NCI-H526 (cell line): ENCODE measurements around the gene SPEN.

ENCODE experiments used
- DNase-seq, 2 experiments: peaks; one replicate each; lab custom pipeline; 2025; lab: John Stamatoyannopoulos, UW

The SPEN gene

DNA sequence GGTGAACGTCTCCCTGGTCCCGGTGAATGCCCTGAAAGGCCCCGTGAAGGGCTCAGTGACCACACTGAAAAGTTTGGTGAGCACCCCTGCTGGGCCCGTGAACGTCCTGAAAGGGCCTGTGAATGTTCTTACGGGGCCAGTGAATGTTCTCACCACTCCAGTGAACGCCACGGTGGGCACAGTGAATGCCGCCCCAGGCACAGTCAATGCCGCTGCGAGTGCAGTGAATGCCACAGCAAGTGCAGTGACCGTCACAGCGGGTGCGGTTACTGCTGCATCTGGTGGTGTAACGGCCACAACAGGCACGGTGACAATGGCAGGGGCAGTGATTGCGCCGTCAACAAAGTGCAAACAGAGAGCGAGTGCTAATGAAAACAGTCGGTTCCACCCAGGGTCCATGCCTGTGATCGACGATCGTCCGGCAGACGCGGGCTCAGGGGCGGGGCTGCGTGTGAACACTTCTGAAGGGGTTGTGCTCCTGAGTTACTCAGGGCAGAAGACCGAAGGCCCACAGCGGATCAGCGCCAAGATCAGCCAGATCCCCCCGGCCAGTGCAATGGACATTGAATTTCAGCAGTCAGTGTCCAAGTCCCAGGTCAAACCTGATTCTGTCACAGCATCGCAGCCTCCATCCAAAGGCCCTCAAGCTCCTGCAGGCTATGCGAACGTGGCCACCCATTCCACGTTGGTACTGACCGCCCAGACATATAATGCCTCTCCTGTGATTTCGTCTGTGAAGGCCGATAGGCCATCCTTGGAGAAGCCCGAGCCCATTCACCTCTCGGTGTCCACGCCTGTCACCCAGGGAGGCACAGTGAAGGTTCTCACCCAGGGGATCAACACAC, 86.9 kb downstream of the SPEN start:
- DNase-seq = no peak

DNA sequence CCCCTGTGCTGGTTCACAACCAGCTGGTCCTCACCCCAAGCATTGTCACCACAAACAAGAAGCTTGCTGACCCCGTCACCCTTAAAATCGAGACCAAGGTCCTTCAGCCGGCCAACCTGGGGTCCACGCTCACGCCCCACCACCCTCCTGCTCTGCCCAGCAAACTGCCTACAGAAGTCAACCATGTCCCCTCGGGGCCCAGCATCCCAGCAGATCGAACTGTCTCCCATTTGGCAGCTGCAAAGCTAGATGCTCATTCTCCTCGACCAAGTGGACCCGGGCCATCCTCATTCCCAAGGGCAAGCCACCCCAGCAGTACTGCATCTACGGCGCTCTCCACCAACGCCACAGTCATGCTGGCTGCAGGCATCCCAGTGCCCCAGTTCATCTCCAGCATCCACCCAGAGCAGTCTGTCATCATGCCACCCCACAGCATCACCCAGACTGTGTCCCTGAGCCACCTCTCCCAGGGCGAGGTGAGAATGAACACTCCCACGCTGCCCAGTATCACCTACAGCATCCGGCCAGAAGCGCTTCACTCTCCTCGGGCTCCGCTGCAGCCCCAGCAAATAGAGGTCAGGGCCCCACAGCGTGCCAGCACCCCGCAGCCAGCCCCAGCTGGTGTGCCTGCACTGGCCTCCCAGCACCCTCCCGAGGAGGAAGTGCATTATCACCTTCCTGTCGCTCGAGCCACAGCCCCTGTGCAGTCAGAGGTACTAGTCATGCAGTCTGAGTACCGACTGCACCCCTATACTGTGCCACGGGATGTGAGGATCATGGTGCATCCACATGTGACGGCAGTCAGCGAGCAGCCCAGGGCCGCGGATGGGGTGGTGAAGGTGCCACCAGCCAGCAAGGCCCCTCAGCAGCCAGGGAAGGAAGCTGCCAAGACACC, 87.8 kb downstream of the SPEN start:
- no peak for DNase-seq

DNA sequence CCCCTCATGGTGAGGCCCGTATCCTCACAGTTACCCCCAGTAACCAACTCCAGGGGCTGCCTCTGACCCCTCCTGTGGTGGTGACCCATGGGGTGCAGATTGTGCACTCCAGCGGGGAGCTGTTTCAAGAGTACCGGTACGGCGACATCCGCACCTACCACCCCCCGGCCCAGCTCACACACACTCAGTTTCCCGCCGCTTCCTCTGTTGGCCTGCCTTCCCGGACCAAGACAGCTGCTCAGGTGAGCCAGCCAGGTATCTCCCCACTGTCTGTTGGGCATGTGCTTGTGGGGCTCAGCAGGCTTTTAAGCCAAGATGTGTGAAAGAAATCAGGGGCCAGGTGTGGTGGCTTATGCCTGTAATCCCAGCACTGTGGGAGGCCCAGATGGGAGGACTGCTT, 88.5 kb downstream of the SPEN start:
- DNase-seq = no peak

DNA sequence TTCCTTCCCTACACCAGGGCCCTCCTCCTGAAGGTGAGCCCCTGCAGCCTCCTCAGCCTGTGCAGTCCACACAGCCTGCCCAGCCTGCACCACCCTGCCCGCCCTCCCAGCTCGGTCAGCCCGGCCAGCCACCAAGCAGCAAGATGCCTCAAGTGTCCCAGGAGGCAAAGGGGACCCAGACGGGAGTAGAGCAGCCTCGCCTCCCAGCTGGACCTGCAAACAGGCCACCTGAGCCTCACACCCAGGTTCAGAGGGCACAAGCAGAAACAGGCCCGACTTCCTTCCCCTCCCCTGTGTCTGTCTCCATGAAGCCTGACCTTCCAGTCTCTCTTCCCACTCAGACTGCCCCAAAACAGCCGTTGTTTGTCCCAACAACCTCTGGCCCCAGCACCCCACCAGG, 89.6 kb downstream of the SPEN start:
- no peak for DNase-seq

DNA sequence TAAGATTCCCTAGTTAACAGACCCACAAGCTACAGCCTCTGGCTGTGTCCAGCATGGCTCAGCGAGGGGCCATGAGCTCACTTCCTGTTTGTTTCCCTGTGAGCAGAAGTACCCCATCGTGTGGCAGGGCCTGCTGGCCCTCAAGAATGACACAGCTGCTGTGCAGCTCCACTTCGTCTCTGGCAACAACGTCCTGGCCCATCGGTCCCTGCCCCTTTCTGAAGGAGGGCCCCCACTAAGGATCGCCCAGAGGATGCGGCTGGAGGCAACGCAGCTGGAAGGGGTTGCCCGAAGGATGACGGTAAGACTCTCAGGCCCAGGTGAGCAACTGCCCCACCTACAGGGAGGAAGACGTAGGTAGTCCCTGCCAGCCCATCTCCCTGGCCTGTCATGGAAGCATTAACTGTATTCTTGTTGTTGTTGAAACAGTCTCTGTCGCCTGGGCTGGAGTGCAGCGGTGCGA, 90.2 kb downstream of the SPEN start:
- DNase-seq = peak in 1 of 2 experiments; percentile 41

DNA sequence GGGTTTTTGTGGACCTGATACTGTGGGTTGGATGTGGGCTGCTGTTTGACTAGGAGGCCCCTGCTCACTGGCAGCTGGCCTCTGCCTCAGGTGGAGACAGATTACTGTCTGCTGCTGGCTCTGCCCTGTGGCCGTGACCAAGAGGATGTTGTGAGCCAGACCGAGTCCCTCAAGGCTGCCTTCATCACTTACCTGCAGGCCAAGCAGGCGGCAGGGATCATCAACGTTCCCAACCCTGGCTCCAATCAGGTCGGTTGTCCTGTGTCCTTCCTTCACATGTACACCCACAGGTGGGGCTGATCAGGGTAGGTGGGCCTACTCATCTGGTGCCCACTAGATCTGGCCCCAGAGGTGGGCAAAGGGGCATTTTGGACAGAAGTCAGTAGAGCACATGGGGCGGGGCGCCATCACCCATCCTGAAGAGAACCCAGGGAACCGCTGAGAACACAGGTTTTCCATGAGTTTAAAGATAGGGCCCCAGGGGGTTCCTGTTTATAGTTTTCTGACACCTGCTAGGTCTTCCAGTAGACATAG, 91.2 kb downstream of the SPEN start:
- DNase-seq = no peak

DNA sequence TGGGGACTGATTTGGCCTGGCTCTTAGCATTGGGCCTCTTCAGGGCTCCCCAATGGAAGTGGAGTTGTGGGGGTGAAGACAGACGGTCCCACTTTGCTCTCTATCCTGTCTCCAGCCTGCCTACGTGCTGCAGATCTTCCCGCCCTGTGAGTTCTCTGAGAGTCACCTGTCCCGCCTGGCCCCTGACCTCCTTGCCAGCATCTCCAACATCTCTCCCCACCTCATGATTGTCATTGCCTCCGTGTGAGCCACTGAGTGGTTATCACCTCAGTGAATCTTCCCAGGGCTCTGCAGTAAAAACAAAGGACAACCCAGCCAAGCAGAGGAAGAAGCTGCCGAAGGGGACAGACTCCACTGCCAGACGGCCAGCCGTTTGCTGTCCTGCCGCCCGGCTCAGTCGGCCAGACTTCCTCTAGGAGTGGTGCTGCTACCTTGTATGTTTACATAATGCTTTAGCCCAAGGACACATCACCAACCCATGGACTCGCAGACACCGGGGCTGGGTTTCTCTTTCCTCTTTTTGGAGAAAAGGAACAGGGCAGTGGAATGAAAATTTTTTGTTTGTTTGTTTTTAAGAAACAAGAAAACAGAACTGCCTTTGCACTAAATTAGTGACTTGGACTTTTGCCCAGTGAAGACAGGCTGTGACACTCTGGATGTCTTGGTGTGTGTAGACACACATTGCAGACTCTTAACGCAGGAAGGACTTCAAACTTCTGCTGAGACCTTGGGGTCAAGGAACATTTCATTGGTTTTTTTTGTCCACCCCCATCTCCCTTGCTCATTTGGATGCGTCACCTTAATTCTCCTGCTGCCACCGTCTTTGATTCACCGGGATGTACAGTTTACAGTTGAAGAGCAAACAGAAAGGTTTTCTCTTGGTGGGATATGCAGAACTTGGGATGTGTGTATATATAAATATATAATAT, 91.9 kb downstream of the SPEN start:
- DNase-seq = peak in 1 of 2 experiments; percentile 47

DNA sequence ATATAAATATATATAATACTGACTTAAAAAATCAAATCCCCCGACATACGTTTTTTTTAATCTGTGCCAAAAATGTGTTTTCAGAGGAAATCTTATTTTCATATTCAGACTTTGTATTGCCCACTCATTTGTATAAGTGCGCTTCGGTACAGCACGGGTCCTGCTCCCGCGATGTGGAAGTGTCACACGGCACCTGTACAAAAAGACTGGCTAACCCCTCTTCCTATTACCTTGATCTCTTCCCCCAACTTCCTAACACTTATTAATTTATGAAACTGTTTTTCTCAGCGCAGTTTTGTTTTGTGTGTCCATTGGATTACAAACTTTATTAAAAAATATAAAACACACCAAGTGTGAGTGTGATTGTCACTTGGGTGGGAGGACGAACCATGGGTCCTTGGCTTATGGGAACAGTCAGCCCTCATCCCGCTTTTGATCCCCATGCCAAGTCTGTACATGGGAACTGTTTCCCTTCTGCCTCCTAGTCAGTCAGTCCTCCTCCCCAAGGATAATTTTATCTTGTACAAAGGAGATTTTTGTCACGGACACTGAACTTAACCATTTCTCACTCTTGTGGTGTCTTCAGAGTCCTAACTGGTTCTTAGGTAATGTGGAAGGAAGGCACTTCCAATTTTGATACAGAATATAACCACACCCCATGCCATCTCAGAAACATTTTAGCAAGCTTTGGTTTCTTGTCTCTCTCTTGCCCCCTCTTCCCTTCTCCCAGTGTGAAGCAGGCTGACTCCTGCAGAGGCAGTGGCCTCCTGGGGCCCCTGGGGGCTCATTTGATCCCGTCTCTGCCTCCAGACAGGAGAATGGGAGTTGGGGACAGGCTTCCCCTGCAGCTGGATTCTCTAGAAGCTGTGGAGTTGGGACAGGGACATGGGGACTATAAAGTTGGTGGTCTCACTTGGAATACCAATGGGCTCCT, 92.9 kb downstream of the SPEN start:
- DNase-seq = no peak

DNA sequence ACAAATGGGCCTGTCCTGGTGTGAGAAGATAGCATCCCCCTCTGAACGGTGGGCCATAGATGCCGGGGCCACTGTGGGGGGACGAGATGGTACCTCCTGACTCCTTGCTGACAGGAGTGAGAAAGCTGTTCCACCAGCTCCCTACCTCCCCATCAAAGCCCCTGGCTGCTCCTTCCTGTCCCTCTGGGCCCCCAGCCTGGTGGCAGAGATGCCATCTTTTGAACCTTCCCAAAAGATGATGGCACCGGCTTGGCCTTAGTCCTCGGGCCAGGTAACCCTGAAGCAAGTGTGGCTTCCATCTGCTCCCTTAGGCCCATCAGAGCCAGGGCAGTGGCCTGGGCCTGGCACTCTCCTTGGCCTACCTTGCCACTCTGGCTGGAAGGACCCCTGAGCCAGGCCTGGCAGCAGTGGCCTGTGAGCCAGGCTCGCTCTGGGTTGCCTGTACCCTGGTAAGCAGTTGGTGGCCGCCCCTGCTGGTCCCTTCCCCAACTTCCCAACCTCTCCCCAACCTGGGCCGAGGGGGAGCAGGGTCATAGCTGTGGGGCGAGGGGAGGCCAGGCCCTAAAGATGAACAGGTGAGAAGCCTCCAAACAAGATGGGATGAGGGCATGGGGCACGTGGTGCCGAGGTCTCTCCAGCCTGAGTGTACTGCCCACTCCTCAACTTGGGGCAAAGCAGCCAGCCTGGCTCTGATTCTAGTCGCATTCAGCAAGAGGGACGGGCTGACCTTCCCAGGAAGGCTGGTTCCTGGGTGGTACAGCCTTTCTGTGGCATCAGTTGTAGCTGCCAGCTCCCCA, 93.7 kb downstream of the SPEN start:
- DNase-seq = no peak

DNA sequence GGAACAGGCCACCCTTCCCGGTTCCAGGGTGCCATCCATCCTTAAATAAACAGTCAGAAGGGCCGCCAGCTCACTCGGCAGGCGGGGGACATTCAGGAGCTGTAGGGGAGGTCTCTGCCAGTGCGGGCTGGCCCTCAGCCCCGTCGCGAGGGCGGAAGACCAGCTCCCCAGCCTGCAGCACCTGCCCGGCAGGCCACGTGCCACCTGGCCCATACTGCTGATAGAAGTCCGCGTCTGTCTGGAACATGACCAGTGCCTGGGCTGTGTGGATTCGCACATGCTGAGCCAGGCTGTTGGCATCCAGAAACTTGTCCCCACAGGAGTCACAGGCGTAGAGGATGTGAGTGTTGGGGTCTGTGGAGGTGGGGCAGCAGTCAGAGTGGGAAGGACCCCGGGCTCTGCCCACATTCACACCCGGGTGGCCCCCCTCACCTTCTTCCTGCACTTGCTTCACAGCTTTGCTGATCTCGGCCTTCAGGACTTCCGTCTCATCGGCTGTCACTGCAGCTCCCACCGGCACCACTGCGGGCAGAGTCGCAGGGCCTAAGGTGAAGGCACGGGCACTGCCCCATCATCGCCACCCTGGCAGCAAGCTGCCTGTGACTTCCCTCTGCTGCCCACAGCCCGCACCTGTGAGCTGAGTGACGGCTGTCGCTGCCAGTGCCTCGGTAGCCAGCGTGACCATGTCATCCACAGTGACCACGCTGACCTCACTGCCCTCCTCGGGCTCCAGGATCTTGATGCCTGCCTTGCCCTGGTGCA, 94.6 kb downstream of the SPEN start:
- DNase-seq = no peak

DNA sequence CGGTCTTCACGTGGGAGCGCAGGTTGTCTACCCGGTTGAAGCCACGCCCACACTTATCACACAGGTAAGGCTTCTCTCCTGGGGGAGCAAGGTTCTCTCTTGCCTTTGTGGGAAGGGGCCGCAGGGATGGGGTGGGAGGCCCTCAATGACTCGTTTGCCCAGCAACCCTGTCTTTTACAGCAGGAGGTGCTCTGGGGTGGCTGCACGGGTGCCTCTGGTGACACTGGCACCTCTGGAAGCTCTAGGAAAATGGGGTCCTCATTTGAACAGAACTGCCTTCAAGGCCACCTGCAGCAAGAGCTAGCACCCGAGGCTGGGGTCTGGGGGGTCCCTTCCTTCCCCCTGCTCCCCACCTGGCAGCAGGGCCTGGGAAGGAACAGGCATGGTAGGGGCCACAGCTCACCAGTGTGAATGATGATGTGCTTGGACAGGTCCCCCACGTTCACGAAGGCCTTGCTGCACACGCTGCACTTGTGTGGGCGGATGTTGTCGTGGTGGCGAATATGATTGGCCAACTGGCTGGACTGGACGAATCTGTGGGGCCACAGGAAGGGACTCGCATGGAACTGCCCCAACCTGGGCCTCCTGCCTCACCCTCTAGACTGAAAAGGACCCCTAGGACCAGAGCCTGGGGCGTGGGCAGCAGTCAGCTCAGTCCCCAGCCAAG, 95.3 kb downstream of the SPEN start:
- no peak for DNase-seq

DNA sequence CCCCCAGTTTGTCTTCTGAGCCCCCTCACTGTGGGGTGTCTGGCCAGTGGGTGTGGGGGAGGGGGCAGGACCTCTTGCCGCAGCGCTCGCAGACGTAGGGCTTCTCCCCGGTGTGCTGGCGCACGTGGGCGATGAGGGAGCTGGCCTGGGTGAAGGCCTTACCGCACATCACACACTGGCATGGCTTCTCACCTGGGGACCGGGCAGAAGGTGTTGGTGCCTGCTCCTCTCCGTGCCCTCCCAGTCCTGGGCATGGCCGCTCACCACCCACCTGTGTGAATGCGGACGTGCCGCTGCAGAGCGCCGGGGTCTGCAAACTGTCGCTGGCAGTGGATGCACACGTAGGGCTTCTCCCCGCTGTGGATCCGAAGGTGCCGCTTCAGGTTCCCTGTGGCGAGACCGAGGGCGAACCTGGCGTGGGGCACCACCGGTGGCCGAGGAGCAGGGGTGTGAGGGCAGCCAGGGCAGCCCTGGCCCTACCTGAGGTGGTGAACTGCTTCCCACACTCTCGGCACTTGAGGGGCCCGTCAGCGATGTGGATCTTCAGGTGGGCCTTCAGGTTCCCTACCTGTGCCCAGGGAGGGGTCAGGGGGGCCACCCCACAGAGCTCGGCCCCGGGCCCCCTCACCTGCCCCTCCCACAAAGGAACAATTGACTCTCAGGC, 96.0 kb downstream of the SPEN start:
- no peak for DNase-seq

DNA sequence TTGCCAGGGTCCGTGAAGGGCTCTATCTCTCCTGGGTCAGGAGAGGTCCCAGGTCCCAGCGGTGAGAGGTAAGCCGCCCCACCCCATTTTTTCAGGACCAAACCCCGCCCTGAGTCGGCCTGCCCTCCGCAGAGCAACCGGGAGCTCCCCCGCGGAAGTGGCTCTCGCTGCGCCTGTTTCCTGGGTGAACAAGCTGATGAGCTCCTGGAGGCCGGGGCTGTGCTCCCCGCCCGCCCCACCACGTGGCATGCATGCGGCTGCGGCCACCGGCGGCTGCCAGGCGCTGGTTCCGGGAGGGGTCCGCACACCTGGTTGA, 96.4 kb downstream of the SPEN start:
- DNase-seq = no peak

DNA sequence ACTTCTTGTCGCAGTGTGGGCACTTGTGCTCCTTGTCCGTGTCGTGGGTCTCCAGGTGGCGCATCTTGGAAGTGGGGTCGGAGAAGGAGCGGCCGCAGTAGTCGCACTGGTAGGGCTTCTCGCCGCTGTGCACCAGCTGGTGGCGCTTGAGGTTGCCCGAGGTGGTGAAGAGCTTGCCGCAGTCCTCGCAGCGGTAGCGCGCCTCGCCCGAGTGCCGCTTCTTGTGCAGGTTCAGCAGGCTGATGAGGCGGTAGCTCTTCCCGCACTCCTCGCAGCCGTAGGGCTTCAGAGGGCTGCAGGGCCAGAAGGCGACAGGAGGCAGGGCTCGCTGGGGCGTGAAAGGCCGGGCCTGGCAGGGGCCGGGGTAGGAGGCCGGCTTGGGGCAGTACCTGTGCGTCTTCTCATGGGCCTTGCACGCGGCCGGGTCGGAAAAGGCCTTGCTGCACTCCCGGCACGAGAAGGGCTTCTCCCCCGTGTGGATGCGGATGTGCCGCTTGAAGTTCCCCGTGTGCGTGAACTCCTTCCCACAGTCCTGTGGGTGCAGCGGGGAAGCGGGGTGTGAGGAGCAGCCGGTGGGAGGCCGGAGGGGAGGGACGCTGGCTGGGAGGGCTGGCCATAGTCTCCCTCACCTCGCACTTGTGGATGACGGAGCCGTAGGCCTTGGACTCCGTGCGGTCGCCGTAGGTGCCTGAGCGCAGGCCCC, 97.0 kb downstream of the SPEN start:
- DNase-seq = peak in 1 of 2 experiments; percentile 11

DNA sequence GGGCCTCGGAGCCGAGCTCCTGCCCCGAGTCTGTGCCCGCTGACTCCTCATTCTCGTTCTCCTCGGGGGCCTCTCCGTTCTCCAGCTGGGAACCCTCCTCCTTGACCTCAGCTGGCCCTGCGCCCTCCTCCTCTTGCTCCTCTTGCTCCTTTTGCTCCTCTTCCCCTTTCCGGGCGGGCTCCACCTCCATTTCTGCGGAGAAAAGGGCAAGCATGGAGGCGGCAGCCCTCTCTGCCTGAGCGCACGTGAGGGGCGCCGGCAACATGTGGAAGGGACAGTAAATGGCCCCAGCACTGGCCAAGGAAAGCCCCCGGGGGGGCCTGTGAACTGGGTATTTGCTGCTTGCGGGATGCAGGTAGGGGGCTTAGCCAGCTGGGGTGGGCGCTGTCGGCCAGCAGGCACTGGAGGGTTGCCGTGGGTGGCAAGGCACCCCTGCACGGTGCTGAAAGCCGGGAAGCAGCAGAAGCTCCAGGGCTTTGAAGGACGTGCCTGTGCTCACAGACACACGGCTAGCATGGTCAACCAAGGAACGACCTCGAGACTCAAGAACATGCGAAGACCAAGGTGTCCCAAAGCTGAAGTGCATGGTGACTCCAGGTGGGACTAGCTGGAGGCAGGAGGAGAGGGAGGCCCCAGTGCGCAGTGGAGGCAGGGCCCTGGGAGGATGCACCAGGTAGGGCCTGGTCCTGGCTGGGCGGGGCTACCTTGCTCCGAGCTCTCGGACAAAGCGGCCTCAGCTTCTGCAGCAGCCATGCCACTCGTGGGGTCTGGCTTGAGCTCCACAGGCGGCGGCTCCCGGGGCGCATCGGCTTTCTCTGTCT, 97.7 kb downstream of the SPEN start:
- DNase-seq = no peak

DNA sequence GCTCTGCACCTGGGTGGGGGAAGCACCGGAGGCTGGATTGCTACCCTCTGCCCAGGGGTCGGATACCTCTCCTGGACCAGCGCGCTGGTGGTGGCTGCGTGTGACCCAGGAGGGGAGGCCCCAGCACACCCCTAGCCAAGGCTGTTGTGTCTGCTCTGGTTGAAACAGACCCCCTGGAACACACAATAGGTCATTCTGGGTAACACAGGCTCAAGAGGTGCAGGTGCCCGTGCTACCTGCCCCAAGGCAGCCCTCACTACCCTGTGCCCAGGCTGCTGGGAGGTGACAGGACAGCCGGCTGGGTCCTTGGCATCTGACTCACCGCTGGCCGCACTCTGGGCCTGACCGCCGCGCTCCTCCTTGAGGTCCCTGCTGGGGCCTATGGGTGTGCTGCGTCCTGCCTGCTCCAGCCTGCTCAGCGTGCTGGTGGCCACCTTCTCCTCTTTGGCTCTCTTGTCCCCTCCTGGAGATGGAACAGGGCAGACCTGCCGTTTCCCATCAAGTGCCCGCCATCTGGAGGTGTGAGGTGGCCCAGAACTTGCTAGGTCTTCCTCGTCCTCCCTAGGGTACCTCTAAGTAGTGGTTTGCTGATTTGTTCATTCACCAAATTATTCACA, 98.4 kb downstream of the SPEN start:
- DNase-seq = no peak
